AG04449 (cell line): Measurements from ENCODE around the gene ATP2B2.

Experiments
- CTCF ChIA-PET: fragments of 350-600 bp; formaldehyde crosslinking; extraction: SDS; loops from one replicate; lab custom pipeline; 2021; ENCODE audit warnings: antibody characterized with exemption; lab: Yijun Ruan, JAX
- POLR2A ChIA-PET: fragments of 400-600, 350-600 bp; formaldehyde crosslinking; extraction: SDS; loops from one replicate; lab custom pipeline; 2020; ENCODE audit warnings: antibody characterized with exemption, inconsistent platforms; lab: Yijun Ruan, JAX
- DNase-seq: peaks from one replicate; pipeline ENCODE4 v3.0.0-alpha.2; 2010; ENCODE audit warnings: low read depth, low spot score
- H3K4me3 ChIP-seq: 2 replicates; pipeline ENCODE4 v1.5.1; 2011; ENCODE audit warnings: low read depth, mild to moderate bottlenecking, control low read depth, low read length
- TF ChIP-seq, protein P1 (sequence below): IDR thresholded peaks from one replicate; pipeline ENCODE4 v1.5.1; 2011; ENCODE audit warnings: mild to moderate bottlenecking, moderate library complexity, low read length, control low read depth, inconsistent platforms; ENCODE audit not compliant: insufficient read depth; ENCODE audit errors: missing control alignments

The ATP2B2 gene

DNA sequence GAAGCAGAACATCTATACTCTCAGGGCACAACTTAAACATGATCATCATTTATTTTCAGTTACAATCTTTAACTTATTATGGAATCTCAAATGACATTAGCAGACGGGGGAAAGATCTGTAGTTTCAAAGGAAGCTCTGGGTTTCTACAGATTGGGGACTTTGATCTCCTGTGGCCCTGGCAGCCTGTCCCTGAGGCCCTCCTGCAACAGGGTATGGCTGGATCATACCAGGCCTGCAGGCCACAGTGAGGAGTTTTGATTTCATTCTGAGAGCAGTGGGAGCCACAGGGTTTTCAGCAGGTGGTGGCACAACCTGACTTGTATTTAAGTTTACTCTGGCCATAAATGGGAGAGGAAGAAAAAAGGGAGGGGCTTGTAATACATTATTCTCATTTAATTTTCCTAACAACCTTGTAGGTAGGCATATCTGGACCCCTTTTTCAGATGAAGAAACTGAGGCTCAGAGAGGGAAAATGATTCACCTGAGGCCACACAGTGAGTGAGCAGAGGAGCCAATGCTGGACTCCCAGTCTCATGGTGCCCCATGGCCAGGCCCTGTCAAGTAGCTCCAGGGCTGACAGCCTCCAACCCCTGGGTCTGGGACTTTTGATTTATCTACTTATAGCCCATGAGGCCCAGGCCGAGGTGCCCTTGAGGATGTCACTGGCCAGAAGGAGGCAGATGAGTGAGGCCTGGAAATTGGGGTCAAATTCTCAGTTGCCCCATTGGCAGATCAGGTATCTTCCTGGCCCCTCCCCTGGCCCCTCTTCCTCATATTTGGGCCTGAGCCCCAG is 71.0 kb downstream of the ATP2B2 start:
- no peak for DNase-seq
- H3K4me3 ChIP-seq = no peak overlapping the region
- ChIA-PET POLR2A (no interaction called here), CTCF (interaction anchor here (1.2 kb wide), 1 partner anchor 18 kb away, joined by 3 read pairs; no protein-coding TSS in a partner anchor)
- TF ChIP-seq, protein P1, sequence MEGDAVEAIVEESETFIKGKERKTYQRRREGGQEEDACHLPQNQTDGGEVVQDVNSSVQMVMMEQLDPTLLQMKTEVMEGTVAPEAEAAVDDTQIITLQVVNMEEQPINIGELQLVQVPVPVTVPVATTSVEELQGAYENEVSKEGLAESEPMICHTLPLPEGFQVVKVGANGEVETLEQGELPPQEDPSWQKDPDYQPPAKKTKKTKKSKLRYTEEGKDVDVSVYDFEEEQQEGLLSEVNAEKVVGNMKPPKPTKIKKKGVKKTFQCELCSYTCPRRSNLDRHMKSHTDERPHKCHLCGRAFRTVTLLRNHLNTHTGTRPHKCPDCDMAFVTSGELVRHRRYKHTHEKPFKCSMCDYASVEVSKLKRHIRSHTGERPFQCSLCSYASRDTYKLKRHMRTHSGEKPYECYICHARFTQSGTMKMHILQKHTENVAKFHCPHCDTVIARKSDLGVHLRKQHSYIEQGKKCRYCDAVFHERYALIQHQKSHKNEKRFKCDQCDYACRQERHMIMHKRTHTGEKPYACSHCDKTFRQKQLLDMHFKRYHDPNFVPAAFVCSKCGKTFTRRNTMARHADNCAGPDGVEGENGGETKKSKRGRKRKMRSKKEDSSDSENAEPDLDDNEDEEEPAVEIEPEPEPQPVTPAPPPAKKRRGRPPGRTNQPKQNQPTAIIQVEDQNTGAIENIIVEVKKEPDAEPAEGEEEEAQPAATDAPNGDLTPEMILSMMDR = no peak

DNA sequence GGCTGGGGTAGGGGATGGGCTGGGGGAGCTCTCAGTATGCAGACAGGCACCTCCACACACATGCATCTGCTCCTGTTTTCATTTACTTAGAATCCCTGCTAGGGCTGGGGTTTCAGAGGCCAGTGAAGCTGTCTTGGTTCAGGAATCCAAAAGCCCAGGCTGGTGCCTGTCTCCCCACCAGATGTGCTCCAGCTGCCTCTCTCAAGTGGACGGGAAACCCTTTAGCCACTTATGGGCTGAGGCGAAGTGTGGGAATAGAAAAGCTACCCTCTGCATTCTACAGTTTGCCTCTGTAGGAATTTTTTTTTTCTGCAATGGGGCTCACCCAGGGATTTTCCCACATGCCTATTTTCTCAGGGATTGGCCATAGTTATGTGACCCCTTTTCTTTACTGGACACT is 72.5 kb downstream of the ATP2B2 start:
- ChIA-PET CTCF (interaction anchor here (1.1 to 1.5 kb wide), 3 partner anchors 8 to 89 kb away, joined by 3 to 4 read pairs (median 4); no protein-coding TSS in a partner anchor), POLR2A (no interaction called here)
- no peak for DNase-seq
- H3K4me3 ChIP-seq = no peak overlapping the region
- TF ChIP-seq, protein P1 = no peak

DNA sequence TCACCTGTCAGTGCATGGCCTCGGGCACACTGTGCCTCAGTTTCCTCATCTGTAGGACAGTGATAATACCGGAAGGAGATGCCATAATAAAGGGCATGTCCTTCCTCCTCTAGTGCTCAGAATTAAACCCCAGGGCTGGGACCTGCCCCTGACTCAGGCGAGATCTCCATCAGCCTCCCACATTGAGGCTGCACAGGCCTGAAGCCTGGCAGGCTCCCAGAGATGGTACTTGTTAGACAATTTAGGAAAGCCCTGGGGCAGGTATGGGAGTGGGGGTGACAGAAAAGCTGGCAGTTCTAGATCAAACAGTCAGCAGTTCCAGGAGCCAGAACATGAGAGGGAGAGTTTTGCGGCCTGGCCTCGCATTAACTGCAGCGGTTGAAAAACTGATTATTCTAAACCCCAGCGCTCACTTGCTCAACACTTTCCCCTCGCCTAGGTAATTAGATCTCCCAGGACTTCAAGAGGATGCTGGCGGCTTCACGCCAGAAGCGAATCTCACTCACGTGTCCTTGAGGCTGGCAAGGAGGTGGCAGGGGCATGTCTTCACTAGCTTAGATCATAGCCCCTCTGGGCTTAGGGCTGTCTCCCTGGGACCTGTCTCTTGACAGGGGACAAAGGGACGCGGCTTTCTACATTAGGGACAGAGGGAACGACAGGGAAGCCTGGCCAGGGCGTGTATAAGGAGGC is 73.1 kb downstream of the ATP2B2 start:
- TF ChIP-seq, protein P1 = no peak
- no peak overlapping the region for H3K4me3 ChIP-seq
- DNase-seq = no peak
- ChIA-PET POLR2A (no interaction called here), CTCF (interaction anchor here (0.8 to 1.5 kb wide), 4 partner anchors 8 to 97 kb away, joined by 3 to 4 read pairs (median 4); no protein-coding TSS in a partner anchor)

DNA sequence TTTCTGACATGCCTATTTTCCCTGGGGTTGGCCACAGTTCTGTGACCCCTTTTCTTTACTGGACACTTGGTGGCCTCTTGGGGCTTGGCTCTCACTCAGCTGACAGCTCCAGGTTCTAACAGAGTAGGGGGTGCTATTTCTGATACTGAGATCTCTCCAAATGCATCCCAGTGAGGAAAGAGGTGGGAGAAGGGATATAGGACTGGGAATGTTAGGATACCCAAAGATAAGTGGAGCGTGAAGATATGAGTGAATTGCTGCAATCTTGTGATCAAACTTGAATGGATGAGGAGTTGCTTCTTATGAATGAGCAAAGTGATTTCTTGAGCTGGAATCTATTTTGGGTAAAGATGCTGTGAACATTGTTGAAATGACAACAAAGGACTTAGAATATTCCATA is 74.6 kb downstream of the ATP2B2 start:
- H3K4me3 ChIP-seq = no peak overlapping the region
- TF ChIP-seq, protein P1 = no peak
- no peak for DNase-seq
- POLR2A ChIA-PET = no interaction called here
- CTCF ChIA-PET = interaction anchor here (0.7 kb wide), 1 partner anchor 10 kb away, joined by 3 read pairs; no protein-coding TSS in a partner anchor

GRCh38 chr3:10428406-10429091 is 76.8 kb downstream of the ATP2B2 start:
- TF ChIP-seq, protein P1 = no peak
- no peak for DNase-seq
- ChIA-PET CTCF (no interaction called here), POLR2A (no interaction called here)
- H3K4me3 ChIP-seq = no peak overlapping the region
